Measurements from ENCODE around the gene RAG1. TPM values are rescaled to one million over a fixed set of nuclear protein-coding genes. Genes with fewer than 3 reads are reported as not detected.

Gene RAG1
- total RNA-seq, 1 donor from 2014 or later, result 0.21 TPM

- peaks cover 4% of the 10 kb centered on the region for H3K4me1 Mint-ChIP-seq (ENCODE audit: low read depth)
- no peak overlapping the region for H3K27ac Mint-ChIP-seq
- DNase-seq (ENCODE audit: low spot score), result no peak
- no peaks in the 10 kb centered on the region for H3K9me3 Mint-ChIP-seq
- peaks cover 62% of the 10 kb centered on the region for H3K27me3 Mint-ChIP-seq (ENCODE audit: low read depth)
- H3K4me3 Mint-ChIP-seq (ENCODE audit: low read depth), result no peak overlapping the region
- intact Hi-C loops (cut with micrococcal nuclease), result no loop called here
- no peaks in the 10 kb centered on the region for H3K36me3 Mint-ChIP-seq (ENCODE audit: low read depth)
Measured at GRCh38 chr11:36566407-36567053, 1.3 kb upstream of the RAG1 start.

GRCh38 chr11:36569095-36569494 is 1.3 kb downstream of the RAG1 start:
- H3K4me1 Mint-ChIP-seq (ENCODE audit: low read depth), result peaks cover 4% of the 10 kb centered on the region
- H3K27me3 Mint-ChIP-seq (ENCODE audit: low read depth), result peaks cover 61% of the 10 kb centered on the region
- intact Hi-C loops (cut with micrococcal nuclease), result no loop called here
- no peak for DNase-seq (ENCODE audit: low spot score)
- no peaks in the 10 kb centered on the region for H3K36me3 Mint-ChIP-seq (ENCODE audit: low read depth)
- no peak overlapping the region for H3K27ac Mint-ChIP-seq
- no peaks in the 10 kb centered on the region for H3K9me3 Mint-ChIP-seq
- H3K4me3 Mint-ChIP-seq (ENCODE audit: low read depth), result no peak overlapping the region

GRCh38 chr11:36574486-36574885 is 6.7 kb downstream of the RAG1 start:
- Mint-ChIP-seq H3K9me3 (no peaks in the 10 kb centered on the region), H3K27me3 (ENCODE audit: low read depth) (peaks cover 38% of the 10 kb centered on the region), H3K36me3 (ENCODE audit: low read depth) (no peaks in the 10 kb centered on the region), H3K4me3 (ENCODE audit: low read depth) (no peak overlapping the region), H3K27ac (no peak overlapping the region), H3K4me1 (ENCODE audit: low read depth) (no peaks in the 10 kb centered on the region)
- intact Hi-C loops (cut with micrococcal nuclease), result no loop called here
- no peak for DNase-seq (ENCODE audit: low spot score)

- Mint-ChIP-seq H3K4me3 (ENCODE audit: low read depth) (no peak overlapping the region), H3K27me3 (ENCODE audit: low read depth) (peaks cover 20% of the 10 kb centered on the region), H3K36me3 (ENCODE audit: low read depth) (no peaks in the 10 kb centered on the region), H3K9me3 (no peaks in the 10 kb centered on the region), H3K27ac (no peak overlapping the region), H3K4me1 (ENCODE audit: low read depth) (no peaks in the 10 kb centered on the region)
- intact Hi-C loops (cut with micrococcal nuclease), result no loop called here
- no peak for DNase-seq (ENCODE audit: low spot score)
Measured at GRCh38 chr11:36577373-36577772, 9.6 kb downstream of the RAG1 start.

GRCh38 chr11:36577859-36578258 is 10.1 kb downstream of the RAG1 start:
- H3K4me3 Mint-ChIP-seq (ENCODE audit: low read depth), result no peak overlapping the region
- no peaks in the 10 kb centered on the region for H3K4me1 Mint-ChIP-seq (ENCODE audit: low read depth)
- no peak for DNase-seq (ENCODE audit: low spot score)
- no peaks in the 10 kb centered on the region for H3K36me3 Mint-ChIP-seq (ENCODE audit: low read depth)
- H3K9me3 Mint-ChIP-seq, result no peaks in the 10 kb centered on the region
- peaks cover 16% of the 10 kb centered on the region for H3K27me3 Mint-ChIP-seq (ENCODE audit: low read depth)
- no peak overlapping the region for H3K27ac Mint-ChIP-seq
- intact Hi-C loops (cut with micrococcal nuclease), result no loop called here

GRCh38 chr11:36578458-36578857 is 10.7 kb downstream of the RAG1 start:
- intact Hi-C loops (cut with micrococcal nuclease), result no loop called here
- Mint-ChIP-seq H3K9me3 (no peaks in the 10 kb centered on the region), H3K27me3 (ENCODE audit: low read depth) (peaks cover 16% of the 10 kb centered on the region), H3K27ac (no peak overlapping the region), H3K4me1 (ENCODE audit: low read depth) (no peaks in the 10 kb centered on the region), H3K4me3 (ENCODE audit: low read depth) (no peak overlapping the region), H3K36me3 (ENCODE audit: low read depth) (no peaks in the 10 kb centered on the region)
- no peak for DNase-seq (ENCODE audit: low spot score)

- H3K27me3 Mint-ChIP-seq (ENCODE audit: low read depth), result peaks cover 12% of the 10 kb centered on the region
- no peaks in the 10 kb centered on the region for H3K36me3 Mint-ChIP-seq (ENCODE audit: low read depth)
- no peak for DNase-seq (ENCODE audit: low spot score)
- no peak overlapping the region for H3K27ac Mint-ChIP-seq
- no peak overlapping the region for H3K4me3 Mint-ChIP-seq (ENCODE audit: low read depth)
- no peaks in the 10 kb centered on the region for H3K9me3 Mint-ChIP-seq
- intact Hi-C loops (cut with micrococcal nuclease), result no loop called here
- no peaks in the 10 kb centered on the region for H3K4me1 Mint-ChIP-seq (ENCODE audit: low read depth)
Measured at GRCh38 chr11:36581536-36581935, 13.7 kb downstream of the RAG1 start.

- Mint-ChIP-seq H3K9me3 (no peaks in the 10 kb centered on the region), H3K4me3 (ENCODE audit: low read depth) (no peak overlapping the region), H3K4me1 (ENCODE audit: low read depth) (no peaks in the 10 kb centered on the region), H3K27me3 (ENCODE audit: low read depth) (peaks cover 10% of the 10 kb centered on the region), H3K27ac (no peak overlapping the region), H3K36me3 (ENCODE audit: low read depth) (no peaks in the 10 kb centered on the region)
- no peak for DNase-seq (ENCODE audit: low spot score)
- intact Hi-C loops (cut with micrococcal nuclease), result no loop called here
Measured at GRCh38 chr11:36583667-36584066, 15.9 kb downstream of the RAG1 start.

- Mint-ChIP-seq H3K4me3 (ENCODE audit: low read depth) (no peak overlapping the region), H3K27ac (no peak overlapping the region), H3K9me3 (no peaks in the 10 kb centered on the region), H3K36me3 (ENCODE audit: low read depth) (no peaks in the 10 kb centered on the region), H3K27me3 (ENCODE audit: low read depth) (peaks cover 27% of the 10 kb centered on the region), H3K4me1 (ENCODE audit: low read depth) (no peaks in the 10 kb centered on the region)
- no peak for DNase-seq (ENCODE audit: low spot score)
- intact Hi-C loops (cut with micrococcal nuclease), result no loop called here
Measured at GRCh38 chr11:36586543-36586942, 18.7 kb downstream of the RAG1 start.

GRCh38 chr11:36588099-36588498 is 20.3 kb downstream of the RAG1 start:
- Mint-ChIP-seq H3K27ac (no peak overlapping the region), H3K4me3 (ENCODE audit: low read depth) (no peak overlapping the region), H3K36me3 (ENCODE audit: low read depth) (no peaks in the 10 kb centered on the region), H3K27me3 (ENCODE audit: low read depth) (peaks cover 35% of the 10 kb centered on the region), H3K4me1 (ENCODE audit: low read depth) (no peaks in the 10 kb centered on the region), H3K9me3 (no peaks in the 10 kb centered on the region)
- DNase-seq (ENCODE audit: low spot score), result no peak
- intact Hi-C loops (cut with micrococcal nuclease), result no loop called here

- no peak for DNase-seq (ENCODE audit: low spot score)
- peaks cover 50% of the 10 kb centered on the region for H3K27me3 Mint-ChIP-seq (ENCODE audit: low read depth)
- H3K9me3 Mint-ChIP-seq, result no peaks in the 10 kb centered on the region
- intact Hi-C loops (cut with micrococcal nuclease), result no loop called here
- peaks cover 6% of the 10 kb centered on the region for H3K4me1 Mint-ChIP-seq (ENCODE audit: low read depth)
- H3K27ac Mint-ChIP-seq, result no peak overlapping the region
- no peak overlapping the region for H3K4me3 Mint-ChIP-seq (ENCODE audit: low read depth)
- H3K36me3 Mint-ChIP-seq (ENCODE audit: low read depth), result no peaks in the 10 kb centered on the region
Measured at GRCh38 chr11:36590513-36590912, 22.7 kb downstream of the RAG1 start.

- no peaks in the 10 kb centered on the region for H3K9me3 Mint-ChIP-seq
- no peak overlapping the region for H3K4me3 Mint-ChIP-seq (ENCODE audit: low read depth)
- intact Hi-C loops (cut with micrococcal nuclease), result no loop called here
- H3K4me1 Mint-ChIP-seq (ENCODE audit: low read depth), result peaks cover 6% of the 10 kb centered on the region
- H3K27ac Mint-ChIP-seq, result no peak overlapping the region
- DNase-seq (ENCODE audit: low spot score), result no peak
- no peaks in the 10 kb centered on the region for H3K36me3 Mint-ChIP-seq (ENCODE audit: low read depth)
- H3K27me3 Mint-ChIP-seq (ENCODE audit: low read depth), result peaks cover 51% of the 10 kb centered on the region
Measured at GRCh38 chr11:36591433-36591832, 23.6 kb downstream of the RAG1 start.

- no peak for DNase-seq (ENCODE audit: low spot score)
- Mint-ChIP-seq H3K4me3 (ENCODE audit: low read depth) (peak within 1 kb of the TSS; percentile 86), H3K27ac (no peak within 1 kb of the TSS), H3K27me3 (ENCODE audit: low read depth) (peaks cover 42% of the 10 kb centered on the region), H3K9me3 (no peaks in the 10 kb centered on the region), H3K36me3 (ENCODE audit: low read depth) (no peaks in the 10 kb centered on the region), H3K4me1 (ENCODE audit: low read depth) (peaks cover 6% of the 10 kb centered on the region)
- intact Hi-C loops (cut with micrococcal nuclease), result no loop called here
Measured at GRCh38 chr11:36594316-36594989, 26.6 kb downstream of the RAG1 start, which contains the start of gene IFTAP. Gene IFTAP (plus strand): TSS chr11:36594502. CDS start chr11:36610104, 15,602 bp downstream.
